Parathyroid adenoma (tissue), 2 donors: ENCODE results near the gene PEAK1.

Experiments
- H2AFZ ChIP-seq: fragments of 300-600 bp; sonication (generic); one replicate; pipeline ENCODE4 v1.7.0; 2017; ENCODE audit warnings: antibody characterized with exemption, mild to moderate bottlenecking
- H3K27ac ChIP-seq: fragments of 300-600 bp; sonication (generic); one replicate; pipeline ENCODE4 v1.7.0; 2017
- H3K27me3 ChIP-seq: fragments of 300-600 bp; sonication (generic); one replicate; pipeline ENCODE4 v1.7.0; 2017; ENCODE audit warnings: low read length; ENCODE audit not compliant: control insufficient read depth, insufficient read depth
- H3K36me3 ChIP-seq: fragments of 300-600 bp; sonication (generic); one replicate; pipeline ENCODE4 v1.7.0; 2017; ENCODE audit warnings: low read length; ENCODE audit not compliant: control insufficient read depth, insufficient read depth
- H3K4me1 ChIP-seq: fragments of 300-600 bp; sonication (generic); one replicate; pipeline ENCODE4 v1.7.0; 2017; ENCODE audit warnings: control low read depth
- H3K4me2 ChIP-seq: fragments of 300-600 bp; sonication (generic); one replicate; pipeline ENCODE4 v1.7.0; 2017; ENCODE audit warnings: low read length
- H3K4me3 ChIP-seq: fragments of 300-600 bp; sonication (generic); one replicate; pipeline ENCODE4 v1.7.0; 2017; ENCODE audit warnings: low read depth, low read length
- H3K79me2 ChIP-seq: fragments of 300-600 bp; sonication (generic); one replicate; pipeline ENCODE4 v1.7.0; 2017; ENCODE audit warnings: control low read depth
- H3K9ac ChIP-seq: fragments of 300-600 bp; sonication (generic); one replicate; pipeline ENCODE4 v1.7.0; 2017; ENCODE audit warnings: mild to moderate bottlenecking
- H3K9me3 ChIP-seq: fragments of 300-600 bp; sonication (generic); one replicate; pipeline ENCODE4 v1.7.0; 2017; ENCODE audit warnings: low read length; ENCODE audit not compliant: control insufficient read depth
- CTCF ChIP-seq: fragments of 300-600 bp; sonication (generic); IDR thresholded peaks from one replicate; pipeline ENCODE4 v1.7.0; 2017; ENCODE audit warnings: antibody characterized with exemption, mild to moderate bottlenecking
- donor health status: primary hyperparathyroidism.

Gene PEAK1

DNA sequence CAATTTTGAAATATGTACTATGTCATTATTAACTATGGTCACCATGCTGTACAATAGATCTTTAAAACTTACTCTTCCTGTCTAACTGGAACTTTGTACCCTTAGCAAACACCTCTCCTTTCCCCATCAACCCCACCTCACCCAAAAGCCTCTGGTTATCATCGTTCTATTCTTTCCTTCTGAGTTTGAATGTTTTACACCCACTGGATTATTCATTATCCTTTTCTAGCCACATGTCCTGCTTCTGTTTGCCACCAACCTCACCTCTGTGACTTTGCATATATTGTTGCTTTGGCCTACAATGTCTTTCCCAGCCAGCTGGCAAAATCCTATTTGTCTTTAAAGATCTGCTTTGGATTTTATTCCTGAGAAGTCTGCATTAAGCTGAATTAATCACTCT, 246.4 kb downstream of the PEAK1 start:
- Histone ChIP-seq H3K4me1 (no peaks in the 10 kb centered on the region), H3K4me2 (no peak overlapping the region), H3K4me3 (no peak overlapping the region), H3K9ac (no peak overlapping the region), H2AFZ (no peak overlapping the region), H3K9me3 (no peaks in the 10 kb centered on the region), H3K36me3 (no peaks in the 10 kb centered on the region), H3K27me3 (no peaks in the 10 kb centered on the region), H3K27ac (no peak overlapping the region), H3K79me2 (no peaks in the 10 kb centered on the region)
- no peak for TF ChIP-seq CTCF

- Histone ChIP-seq H3K27me3 (no peaks in the 10 kb centered on the region), H3K4me1 (no peaks in the 10 kb centered on the region), H3K4me3 (no peak overlapping the region), H3K9me3 (no peaks in the 10 kb centered on the region), H3K9ac (no peak overlapping the region), H3K36me3 (no peaks in the 10 kb centered on the region), H3K4me2 (no peak overlapping the region), H3K27ac (no peak overlapping the region), H2AFZ (no peak overlapping the region), H3K79me2 (no peaks in the 10 kb centered on the region)
- TF ChIP-seq CTCF, result no peak
Measured at GRCh38 chr15:77171221-77171967, 248.5 kb downstream of the PEAK1 start.

DNA sequence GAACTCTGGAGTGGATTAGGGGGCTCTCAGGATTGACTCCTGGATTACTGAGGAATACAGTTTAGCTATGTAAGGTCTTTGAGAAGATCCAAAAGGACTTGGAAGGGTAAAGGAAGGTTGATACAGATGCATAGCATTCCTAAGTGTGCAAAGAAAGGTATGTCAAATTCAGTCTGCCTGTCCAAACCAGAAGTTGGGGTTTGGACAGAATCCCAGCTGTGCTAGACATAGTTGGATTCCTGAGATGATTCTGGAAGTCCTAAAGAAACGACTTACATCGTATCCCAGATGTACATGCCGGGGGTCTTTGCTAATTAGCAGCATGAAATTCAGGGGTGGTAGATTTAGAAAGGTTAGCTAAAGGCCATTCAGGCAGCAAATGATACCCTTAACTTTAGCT, 251.3 kb downstream of the PEAK1 start:
- H2AFZ ChIP-seq, result no peak overlapping the region
- H3K9me3 ChIP-seq, result no peaks in the 10 kb centered on the region
- no peak overlapping the region for H3K4me3 ChIP-seq
- no peak overlapping the region for H3K4me2 ChIP-seq
- H3K36me3 ChIP-seq, result no peaks in the 10 kb centered on the region
- H3K79me2 ChIP-seq, result no peaks in the 10 kb centered on the region
- no peak overlapping the region for H3K27ac ChIP-seq
- no peak for TF ChIP-seq CTCF
- H3K9ac ChIP-seq, result no peak overlapping the region
- H3K27me3 ChIP-seq, result no peaks in the 10 kb centered on the region
- no peaks in the 10 kb centered on the region for H3K4me1 ChIP-seq

DNA sequence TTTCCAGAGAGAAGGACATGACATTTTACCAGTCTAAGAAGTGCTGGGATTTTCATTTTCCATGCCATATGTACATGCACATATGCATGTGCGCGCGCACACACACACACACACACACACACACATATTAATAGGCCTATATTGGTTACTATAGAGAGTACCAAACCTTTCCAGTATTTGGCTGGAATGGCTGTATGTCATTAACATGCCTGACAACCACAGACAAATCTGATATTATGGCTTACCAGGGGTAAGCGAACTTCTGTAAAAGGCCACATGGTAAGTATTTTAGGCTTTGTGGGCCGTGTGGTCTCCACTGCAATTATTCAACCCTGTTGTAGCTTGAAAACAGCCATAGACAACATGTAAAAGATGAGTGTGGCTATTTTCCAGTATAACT, 251.8 kb downstream of the PEAK1 start:
- Histone ChIP-seq H3K27ac (no peak overlapping the region), H3K79me2 (no peaks in the 10 kb centered on the region), H2AFZ (no peak overlapping the region), H3K36me3 (no peaks in the 10 kb centered on the region), H3K4me3 (no peak overlapping the region), H3K4me2 (no peak overlapping the region), H3K9ac (no peak overlapping the region), H3K9me3 (no peaks in the 10 kb centered on the region), H3K27me3 (no peaks in the 10 kb centered on the region), H3K4me1 (no peaks in the 10 kb centered on the region)
- no peak for TF ChIP-seq CTCF

GRCh38 chr15:77167406-77167805, 252.5 kb downstream of the PEAK1 start:
- H3K9ac ChIP-seq, result no peak overlapping the region
- no peaks in the 10 kb centered on the region for H3K79me2 ChIP-seq
- H2AFZ ChIP-seq, result no peak overlapping the region
- no peak for TF ChIP-seq CTCF
- no peaks in the 10 kb centered on the region for H3K27me3 ChIP-seq
- H3K36me3 ChIP-seq, result no peaks in the 10 kb centered on the region
- H3K9me3 ChIP-seq, result no peaks in the 10 kb centered on the region
- H3K4me2 ChIP-seq, result no peak overlapping the region
- no peak overlapping the region for H3K27ac ChIP-seq
- no peaks in the 10 kb centered on the region for H3K4me1 ChIP-seq
- no peak overlapping the region for H3K4me3 ChIP-seq
